H9 (cell line): ENCODE results near the gene DISC1. TPM values are rescaled to one million over a fixed set of nuclear protein-coding genes. Genes with fewer than 3 reads are reported as not detected.

Experiments used
- DNase-seq: peaks from one replicate; pipeline ENCODE4 v3.0.0-alpha.2; 2017
- H2AFZ ChIP-seq: one replicate; pipeline ENCODE4 v1.6.1; 2013; ENCODE audit warnings: mild to moderate bottlenecking, low read length, control low read depth, moderate library complexity
- H2AK5ac ChIP-seq: 2 replicates; pipeline ENCODE4 v1.6.1; 2013; ENCODE audit warnings: low read length, control low read depth, mixed read lengths; ENCODE audit not compliant: insufficient read length
- H2BK120ac ChIP-seq: one replicate; pipeline ENCODE4 v1.6.1; 2013; ENCODE audit warnings: low read depth, mild to moderate bottlenecking, low read length, control low read depth, inconsistent platforms; ENCODE audit not compliant: poor library complexity, severe bottlenecking
- H2BK12ac ChIP-seq: 2 replicates; pipeline ENCODE4 v1.6.1; 2013; ENCODE audit warnings: low read length, control low read depth, mixed read lengths, low read depth; ENCODE audit not compliant: insufficient read length
- H2BK15ac ChIP-seq: 2 replicates; pipeline ENCODE4 v1.6.1; 2013; ENCODE audit warnings: low read depth, low read length, control low read depth
- H2BK20ac ChIP-seq: one replicate; pipeline ENCODE4 v1.6.1; 2013; ENCODE audit warnings: low read depth, mild to moderate bottlenecking, low read length, control low read depth, inconsistent platforms; ENCODE audit not compliant: poor library complexity, severe bottlenecking
- H2BK5ac ChIP-seq: 2 replicates; pipeline ENCODE4 v1.6.1; 2013; ENCODE audit warnings: low read length, control low read depth, mixed read lengths; ENCODE audit not compliant: insufficient read length
- H3K14ac ChIP-seq: 2 replicates; pipeline ENCODE4 v1.6.1; 2013; ENCODE audit warnings: low read length, control low read depth; ENCODE audit not compliant: insufficient read depth
- H3K18ac ChIP-seq: 2 replicates; pipeline ENCODE4 v1.6.1; 2013; ENCODE audit warnings: low read depth, mild to moderate bottlenecking, mixed read lengths, low read length, control low read depth; ENCODE audit not compliant: insufficient read length
- H3K23ac ChIP-seq: 2 replicates; pipeline ENCODE4 v1.6.1; 2013; ENCODE audit warnings: low read length, control low read depth, mixed read lengths, low read depth; ENCODE audit not compliant: insufficient read length
- H3K23me2 ChIP-seq: 2 replicates; pipeline ENCODE4 v1.6.1; 2013; ENCODE audit warnings: low read depth, mild to moderate bottlenecking, mixed read lengths, low read length, control low read depth; ENCODE audit not compliant: insufficient read length, poor library complexity, severe bottlenecking
- H3K27ac ChIP-seq: 2 replicates; pipeline ENCODE4 v1.5.1; 2013; ENCODE audit warnings: low read length, control low read depth, mixed read lengths, low read depth; ENCODE audit not compliant: insufficient read length
- H3K27me3 ChIP-seq: 2 replicates; pipeline ENCODE4 v1.6.1; 2013; ENCODE audit warnings: low read length, control low read depth, inconsistent platforms; ENCODE audit not compliant: insufficient read depth
- H3K4ac ChIP-seq: 2 replicates; pipeline ENCODE4 v1.6.1; 2013; ENCODE audit warnings: low read depth, mild to moderate bottlenecking, control low read depth, inconsistent platforms, low read length, moderate library complexity
- H3K4me1 ChIP-seq: 2 replicates; pipeline ENCODE4 v1.6.1; 2013; ENCODE audit warnings: low read length, control low read depth, inconsistent platforms; ENCODE audit not compliant: insufficient read depth
- H3K4me2 ChIP-seq: 2 replicates; pipeline ENCODE4 v1.6.1; 2013; ENCODE audit warnings: low read length, control low read depth, mixed read lengths; ENCODE audit not compliant: insufficient read length, insufficient read depth
- H3K56ac ChIP-seq: 2 replicates; pipeline ENCODE4 v1.6.1; 2013; ENCODE audit warnings: low read depth, mild to moderate bottlenecking, mixed read lengths, low read length, control low read depth; ENCODE audit not compliant: insufficient read length
- H3K79me1 ChIP-seq: 2 replicates; pipeline ENCODE4 v1.6.1; 2013; ENCODE audit warnings: low read depth, mild to moderate bottlenecking, moderate library complexity, low read length, control low read depth, inconsistent platforms; ENCODE audit not compliant: insufficient read depth, poor library complexity, severe bottlenecking
- H3K79me2 ChIP-seq: 2 replicates; pipeline ENCODE4 v1.6.1; 2013; ENCODE audit warnings: low read length, control low read depth, inconsistent platforms; ENCODE audit not compliant: insufficient read depth
- H3K9ac ChIP-seq: 2 replicates; pipeline ENCODE4 v1.6.1; 2013; ENCODE audit warnings: low read length, control low read depth, mixed read lengths; ENCODE audit not compliant: insufficient read length; ENCODE audit errors: extremely low read depth
- H3K9me3 ChIP-seq: one replicate; pipeline ENCODE4 v1.6.1; 2013; ENCODE audit warnings: low read depth, low read length, inconsistent platforms; ENCODE audit not compliant: control insufficient read depth
- H3T11ph ChIP-seq: one replicate; pipeline ENCODE4 v1.6.1; 2013; ENCODE audit warnings: mild to moderate bottlenecking, low read length, control low read depth, inconsistent platforms
- H4K20me1 ChIP-seq: one replicate; pipeline ENCODE4 v1.6.1; 2013; ENCODE audit not compliant: control insufficient read depth, insufficient read length, insufficient read depth
- H4K5ac ChIP-seq: 2 replicates; pipeline ENCODE4 v1.6.1; 2013; ENCODE audit warnings: low read depth, mild to moderate bottlenecking, mixed read lengths, low read length, control low read depth; ENCODE audit not compliant: insufficient read length
- H4K8ac ChIP-seq: replicated peaks from 2 replicates; pipeline ENCODE4 v1.6.1; 2013; ENCODE audit warnings: low read length, control low read depth, mixed read lengths, low read depth; ENCODE audit not compliant: insufficient read length
- H4K91ac ChIP-seq: 2 replicates; pipeline ENCODE4 v1.6.1; 2013; ENCODE audit warnings: low read depth, mild to moderate bottlenecking, moderate library complexity, mixed read lengths, low read length, control low read depth; ENCODE audit not compliant: insufficient read length
- H3K27ac Mint-ChIP-seq, 3 experiments: 2 replicates in 2 of 3; 3 replicates in 1 of 3; pipeline ENCODE4 v1.8.0; 2020 to 2021; ENCODE audit warnings: mixed read lengths in 3 of 3, mild to moderate bottlenecking in 1 of 3, moderate library complexity in 1 of 3
- H3K27me3 Mint-ChIP-seq: 2 replicates; pipeline ENCODE4 v1.8.0; 2021; ENCODE audit warnings: low read depth, mild to moderate bottlenecking, moderate library complexity, mixed read lengths
- H3K36me3 Mint-ChIP-seq, 3 experiments: 2 replicates in 2 of 3; 3 replicates in 1 of 3; pipeline ENCODE4 v1.8.0; 2020 to 2021; ENCODE audit warnings: low read depth in 3 of 3, mixed read lengths in 3 of 3; ENCODE audit not compliant: insufficient read depth in 1 of 3
- H3K4me1 Mint-ChIP-seq, 2 experiments: 2 replicates each; pipeline ENCODE4 v1.8.0; 2020; ENCODE audit warnings: mixed read lengths in 2 of 2
- H3K4me3 Mint-ChIP-seq, 2 experiments: 2 replicates in 1 of 2; 3 replicates in 1 of 2; pipeline ENCODE4 v1.8.0; 2020 to 2021; ENCODE audit warnings: mild to moderate bottlenecking in 2 of 2, mixed read lengths in 2 of 2, moderate library complexity in 1 of 2
- H3K9me3 Mint-ChIP-seq, 2 experiments: 2 replicates in 1 of 2; 3 replicates in 1 of 2; pipeline ENCODE4 v1.8.0; 2020; ENCODE audit warnings: mild to moderate bottlenecking in 2 of 2, mixed read lengths in 2 of 2, moderate library complexity in 1 of 2
- CTCF ChIP-seq: fragments of 200-600 bp; sonication (generic); conservative IDR thresholded peaks from 3 replicates; pipeline ENCODE4 v1.8.0; 2021; ENCODE audit warnings: antibody characterized with exemption, mild to moderate bottlenecking
- WGBS: extraction: QIAGEN DNeasy Blood & Tissue Kit; methylation state at CpG from one replicate; pipeline ENCODE4 v1.1.7; 2013; ENCODE audit warnings: missing lambda C conversion rate, low lambda C conversion rate, mixed read lengths; ENCODE audit not compliant: insufficient read length; ENCODE audit errors: extremely low coverage; 5-methylcytosine and 5-hydroxymethylcytosine counted together
- total RNA-seq: library from RNA; stranded (reverse); gene quantifications from 2 replicates; pipeline ENCODE4 v1.2.1, GENCODE V29; 2021

DISC1 gene
- total RNA-seq, 1 experiment from 2014 or later, result 2.5 TPM

- H3K4me3 Mint-ChIP-seq, result no peak overlapping the region
- H3K36me3 Mint-ChIP-seq, result no peaks in the 10 kb centered on the region
- Histone ChIP-seq H3K4ac (no peak overlapping the region), H3K23me2 (peaks cover 15% of the 10 kb centered on the region), H2BK20ac (no peak overlapping the region), H4K20me1 (no peaks in the 10 kb centered on the region), H4K8ac (no peak overlapping the region), H3K18ac (no peak overlapping the region), H2AK5ac (no peak overlapping the region), H2BK12ac (no peak overlapping the region), H3K79me2 (no peaks in the 10 kb centered on the region), H4K91ac (no peak overlapping the region), H2AFZ (no peak overlapping the region), H3K27ac (no peak overlapping the region), H3K79me1 (no peaks in the 10 kb centered on the region), H3K27me3 (0 out of 2 replicates have a peak, but pooled peaks cover 4% of the 10 kb centered on the region), H3K14ac (no peak overlapping the region), H3K4me1 (no peaks in the 10 kb centered on the region; the same call in 1 of the 2 replicates), H3K23ac (no peak overlapping the region), H2BK15ac (no peak overlapping the region), H4K5ac (no peak overlapping the region), H3T11ph (no peak overlapping the region), H3K56ac (no peak overlapping the region), H3K4me2 (no peak overlapping the region), H2BK120ac (no peak overlapping the region), H3K9ac (no peak overlapping the region), H2BK5ac (no peak overlapping the region), H3K9me3 (no peaks in the 10 kb centered on the region)
- peak overlapping the region in 1 of 3 experiments; percentile 72; a peak in 1 of 7 replicates for H3K27ac Mint-ChIP-seq
- H3K9me3 Mint-ChIP-seq, result no peaks in the 10 kb centered on the region
- H3K4me1 Mint-ChIP-seq, result peaks cover 10 to 12% of the 10 kb centered on the region in 2 experiments
- no CpG with 5 or more reads among the region's 10 CpGs for WGBS
- TF ChIP-seq CTCF, result no peak
- no peak for DNase-seq
- peaks cover 18% of the 10 kb centered on the region for H3K27me3 Mint-ChIP-seq
Observed at GRCh38 chr1:231630558-231631205, 4.1 kb downstream of the DISC1 start.
